Naive thymus-derived CD8-positive, alpha-beta T cell (primary cell): ENCODE data around the gene YOD1. TPM values are rescaled to one million over a fixed set of nuclear protein-coding genes. Genes with fewer than 3 reads are reported as not detected.

Experiments used
- ATAC-seq, 2 donors: fragments of 150-1000 bp; cut with Tn5 transposase in 1 of 2; sonication (Bioruptor Pico), chemical (Tn5 transposase) in 1 of 2; 1 replicate in 1 of 2; 2 replicates in 1 of 2; pipeline ENCODE4 v1.10.0; 2021; ENCODE audit warnings: mild to moderate bottlenecking in 2 of 2, moderate library complexity in 2 of 2
- POLR2A ChIA-PET: fragments of 350-600 bp; sonication (Branson Sonifier 250); formaldehyde crosslinking; loops from one replicate; lab custom pipeline; 2021; ENCODE audit warnings: antibody characterized with exemption; lab: Charles Lee
- DNase-seq, 10 donors: peaks; one replicate each; pipeline versions ENCODE4 v3.0.0 to v3.0.0-alpha.2; 2020 to 2022
- H3K27ac Mint-ChIP-seq, 10 donors: one replicate each; pipeline ENCODE4 v1.8.0; 2020 to 2022; ENCODE audit warnings: mild to moderate bottlenecking in 10 of 10, mixed read lengths in 10 of 10, moderate library complexity in 4 of 10, inconsistent platforms in 1 of 10
- H3K27me3 Mint-ChIP-seq, 5 donors: one replicate each; pipeline ENCODE4 v1.8.0; 2021 to 2022; ENCODE audit warnings: mixed read lengths in 5 of 5
- H3K36me3 Mint-ChIP-seq, 3 donors: one replicate each; pipeline ENCODE4 v1.8.0; 2020 to 2022; ENCODE audit warnings: mixed read lengths in 3 of 3, mild to moderate bottlenecking in 2 of 3, inconsistent platforms in 1 of 3
- H3K4me1 Mint-ChIP-seq, 4 donors: one replicate each; pipeline ENCODE4 v1.8.0; 2021 to 2022; ENCODE audit warnings: mixed read lengths in 4 of 4
- H3K4me3 Mint-ChIP-seq, 10 donors: one replicate each; pipeline ENCODE4 v1.8.0; 2020 to 2022; ENCODE audit warnings: mild to moderate bottlenecking in 10 of 10, mixed read lengths in 10 of 10, moderate library complexity in 6 of 10, inconsistent platforms in 1 of 10
- H3K9me3 Mint-ChIP-seq, 9 donors: one replicate each; pipeline ENCODE4 v1.8.0; 2020 to 2022; ENCODE audit warnings: mixed read lengths in 9 of 9, mild to moderate bottlenecking in 3 of 9, inconsistent platforms in 1 of 9, moderate library complexity in 1 of 9
- polyA plus RNA-seq, 3 donors: library from polyadenylated mRNA; unstranded; fragments of 300-500 nt; fragmentation: Illumina TruSeq; gene quantifications; one replicate each; pipeline ENCODE4 v1.2.3, GENCODE V29; 2021
- total RNA-seq, 8 experiments: library from RNA in 2 of 8; stranded (reverse) in 2 of 8; gene quantifications; one replicate each; pipeline ENCODE4 v1.2.3 and lab custom pipeline; 2021 to 2026

Gene YOD1
- total RNA-seq (10 to 100 TPM; 11.5 to 12.0 TPM), polyA plus RNA-seq (1 to 10 TPM in 1 of 3 donors, under 1 TPM in 2; 0.70 to 1.3 (median 0.90) TPM), total RNA-seq (lab: John Stamatoyannopoulos, UW) (32.6 to 46.2 (median 36.0) reads per million in 6 experiments)

DNA sequence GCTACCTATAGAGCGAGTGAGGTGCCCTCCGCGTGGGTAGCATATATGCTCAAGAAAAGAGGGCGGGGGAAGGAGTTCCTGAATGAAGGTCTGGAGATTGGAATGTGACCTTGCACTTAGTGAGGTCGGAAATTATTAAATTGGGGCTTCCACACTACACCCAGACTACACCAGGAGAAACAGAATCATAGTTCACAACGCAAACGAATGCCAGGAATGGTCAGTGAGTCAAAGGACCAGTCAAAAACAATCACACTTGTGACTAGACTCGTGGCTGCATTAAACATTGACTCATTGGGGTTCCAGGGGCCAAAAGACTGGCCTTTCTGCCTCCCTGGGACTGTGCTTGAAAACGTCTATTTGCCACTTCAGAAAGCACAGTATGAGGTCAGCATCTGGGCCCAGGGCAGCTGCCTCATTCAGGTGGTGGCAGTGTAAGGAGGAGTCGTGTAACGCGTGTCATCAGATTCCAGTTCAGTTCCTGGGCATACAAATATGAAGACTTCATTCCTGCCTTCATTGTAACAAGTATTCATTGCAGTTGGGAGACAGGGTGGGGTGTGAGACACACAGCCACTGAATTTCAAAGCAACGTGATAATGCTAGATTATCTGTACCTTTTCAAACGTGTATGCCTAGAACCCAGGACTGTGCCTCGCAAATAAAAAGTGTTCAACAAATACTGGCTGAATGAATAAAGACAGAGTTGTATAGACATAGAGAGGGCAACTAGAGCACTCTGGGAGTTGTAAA lies at the start of gene YOD1:
YOD1 (minus strand) TSS at position 18 of the 753 bp plus-strand sequence. CDS start 178 bp downstream, outside the sequence.
- ATAC-seq (no peak), DNase-seq (no peak)
- peaks cover 20 to 76% (median 59%) of the 10 kb centered on the region in 4 donors for H3K4me1 Mint-ChIP-seq
- peaks cover 0 to 33% (median 8%) of the 10 kb centered on the region in 3 donors for H3K36me3 Mint-ChIP-seq
- peak within 1 kb of the TSS; percentile 86 to 99 (median 98) for H3K27ac Mint-ChIP-seq
- H3K27me3 Mint-ChIP-seq: no peaks in the 10 kb centered on the region
- H3K9me3 Mint-ChIP-seq: no peaks in the 10 kb centered on the region
- POLR2A ChIA-PET: interaction anchor here (1.9 kb wide), 1 partner anchor 19 kb away, joined by 5 read pairs; no protein-coding TSS in a partner anchor
- H3K4me3 Mint-ChIP-seq: peak within 1 kb of the TSS; percentile 91 to 100 (median 98)

DNA sequence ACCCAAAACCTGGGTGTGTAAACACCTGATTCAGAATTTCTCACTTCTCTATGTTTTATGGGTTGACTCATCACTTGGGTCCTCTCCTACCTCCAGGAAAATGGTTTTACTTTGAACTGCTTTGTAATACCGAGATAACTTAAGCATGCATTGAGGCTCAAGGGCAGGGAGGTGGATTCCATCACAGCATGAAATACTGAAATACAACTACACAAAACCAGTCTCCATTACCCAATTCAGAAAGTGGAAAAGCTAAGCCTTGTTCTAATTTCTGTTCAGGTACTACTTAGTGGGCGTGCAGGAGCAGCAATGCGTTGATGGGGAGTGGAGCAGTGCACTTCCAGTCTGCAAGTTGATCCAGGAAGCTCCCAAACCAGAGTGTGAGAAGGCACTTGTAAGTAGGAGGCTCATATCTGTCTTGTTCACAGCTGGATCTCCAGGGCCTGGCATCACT lies 46.9 kb upstream of the YOD1 start:
- Mint-ChIP-seq H3K36me3 (peaks cover 0 to 3% (median 0%) of the 10 kb centered on the region in 3 donors), H3K4me3 (no peak overlapping the region), H3K27me3 (peaks cover 0 to 13% (median 6%) of the 10 kb centered on the region in 5 donors), H3K4me1 (no peaks in the 10 kb centered on the region), H3K27ac (no peak overlapping the region), H3K9me3 (no peaks in the 10 kb centered on the region)
- POLR2A ChIA-PET: no interaction called here
- DNase-seq: no peak
- no peak for ATAC-seq

DNA sequence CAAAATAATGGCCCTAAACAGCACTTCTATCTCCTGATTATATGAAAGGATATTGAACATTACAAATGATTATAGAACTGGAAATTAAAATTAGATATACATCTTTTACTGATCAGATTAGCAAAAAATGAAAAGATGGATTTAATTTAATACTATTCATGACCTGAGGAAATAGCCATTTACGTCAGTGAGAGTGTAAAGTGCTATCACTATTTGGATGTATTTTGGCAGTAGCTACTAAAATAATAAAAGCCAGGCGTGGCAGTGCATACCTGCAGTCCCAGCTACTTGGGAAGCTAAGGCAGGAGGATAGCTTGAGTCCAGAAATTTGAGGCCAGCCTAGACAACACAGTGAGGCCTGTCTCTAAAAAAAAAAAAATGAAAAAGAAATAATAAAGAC lies 42.9 kb upstream of the YOD1 start:
- H3K4me1 Mint-ChIP-seq: peaks cover 3 to 10% (median 8%) of the 10 kb centered on the region in 4 donors
- POLR2A ChIA-PET: interaction anchor here (0.6 kb wide), 1 partner anchor 309 kb away, joined by 3 read pairs; no protein-coding TSS in a partner anchor
- DNase-seq: no peak
- no peak overlapping the region for H3K27ac Mint-ChIP-seq
- no peaks in the 10 kb centered on the region for H3K9me3 Mint-ChIP-seq
- H3K4me3 Mint-ChIP-seq: no peak overlapping the region
- no peaks in the 10 kb centered on the region for H3K27me3 Mint-ChIP-seq
- H3K36me3 Mint-ChIP-seq: peaks cover 0 to 3% (median 0%) of the 10 kb centered on the region in 3 donors
- ATAC-seq: no peak

DNA sequence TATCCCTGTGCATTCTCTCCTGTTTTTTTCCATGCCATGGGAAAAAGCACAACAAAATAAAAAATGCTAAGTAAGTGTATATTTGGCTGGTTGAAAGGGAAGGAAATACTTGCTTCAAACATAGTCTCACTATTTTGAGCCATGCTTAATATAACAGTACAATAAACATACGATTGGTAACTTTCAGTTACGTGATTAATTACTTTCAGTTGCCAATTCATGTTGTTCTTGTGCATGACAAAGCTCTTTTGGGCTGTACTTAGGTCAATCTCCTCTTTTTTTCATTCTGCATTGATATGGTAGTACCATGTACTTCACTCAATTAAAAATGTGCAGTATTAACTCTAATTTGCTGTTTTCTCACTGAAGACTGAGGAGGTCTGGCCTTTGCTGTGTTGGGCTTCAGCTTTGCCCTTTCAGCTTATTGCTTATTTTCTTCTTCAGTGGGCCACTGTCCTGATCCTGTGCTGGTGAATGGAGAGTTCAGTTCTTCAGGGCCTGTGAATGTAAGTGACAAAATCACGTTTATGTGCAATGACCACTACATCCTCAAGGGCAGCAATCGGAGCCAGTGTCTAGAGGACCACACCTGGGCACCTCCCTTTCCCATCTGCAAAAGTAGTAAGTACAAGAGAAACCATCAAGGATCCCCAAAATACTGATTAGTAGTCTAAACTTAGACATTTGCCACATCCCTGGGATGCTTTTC lies 40.3 kb upstream of the YOD1 start:
- POLR2A ChIA-PET: no interaction called here
- no peak for ATAC-seq
- no peaks in the 10 kb centered on the region for H3K9me3 Mint-ChIP-seq

DNA sequence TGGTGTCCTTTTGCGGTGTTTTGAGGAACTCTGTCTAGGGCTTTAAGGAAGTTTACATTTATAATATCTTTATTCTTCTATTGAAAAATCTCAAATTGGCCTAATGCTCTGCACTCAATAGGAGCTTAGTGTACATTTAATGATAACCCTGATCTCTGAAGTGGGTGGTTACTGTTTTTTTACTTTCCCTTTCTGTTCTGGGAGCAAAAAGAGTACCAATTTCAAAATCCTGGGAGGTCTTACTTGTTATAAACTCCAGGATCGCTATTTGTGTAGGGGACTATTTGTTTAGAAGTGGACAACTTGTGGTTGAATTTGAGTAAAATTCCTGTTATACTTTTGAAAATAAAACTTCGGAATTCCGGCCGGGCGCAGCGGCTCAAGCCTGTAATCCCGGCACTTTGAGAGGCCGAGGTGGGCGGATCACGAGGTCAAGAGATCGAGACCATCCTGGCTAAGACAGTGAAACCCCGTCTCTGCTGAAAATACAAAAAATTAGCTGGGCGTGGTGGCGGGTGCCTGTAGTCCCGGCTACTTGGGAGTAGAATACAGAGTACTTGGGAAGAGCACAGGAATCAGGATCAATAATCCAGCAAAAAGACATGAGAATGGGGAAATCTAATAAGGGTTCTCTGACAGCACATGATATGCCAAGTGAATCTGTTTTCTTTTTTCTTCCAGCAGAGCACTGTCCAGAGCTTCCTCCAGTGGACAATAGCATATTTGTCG lies 38.8 kb upstream of the YOD1 start:
- ATAC-seq: peak in 1 of 2 donors; percentile 41
- no peaks in the 10 kb centered on the region for H3K9me3 Mint-ChIP-seq
- H3K36me3 Mint-ChIP-seq: no peaks in the 10 kb centered on the region
- H3K27ac Mint-ChIP-seq: peak overlapping the region; percentile 20 to 93 (median 82)
- H3K4me1 Mint-ChIP-seq: peaks cover 11 to 30% (median 21%) of the 10 kb centered on the region in 4 donors
- DNase-seq: no peak
- peak overlapping the region; percentile 62 to 88 (median 83) for H3K4me3 Mint-ChIP-seq
- peaks cover 0 to 4% (median 0%) of the 10 kb centered on the region in 5 donors for H3K27me3 Mint-ChIP-seq
- POLR2A ChIA-PET: interaction anchor here (1.0 to 3.2 kb wide), 2 partner anchors 11 to 232 kb away, joined by 3 to 10 read pairs; partner anchors contain the start of gene CD55

More for the DNA sequence above, 40.3 kb upstream of the YOD1 start:
- H3K36me3 Mint-ChIP-seq: no peaks in the 10 kb centered on the region
- peaks cover 5 to 18% (median 15%) of the 10 kb centered on the region in 4 donors for H3K4me1 Mint-ChIP-seq
- H3K4me3 Mint-ChIP-seq: no peak overlapping the region
- H3K27me3 Mint-ChIP-seq: peaks cover 0 to under 1% (median 0%) of the 10 kb centered on the region in 5 donors
- no peak for DNase-seq
- H3K27ac Mint-ChIP-seq: peak overlapping the region in 1 of 10 donors; percentile 24

DNA sequence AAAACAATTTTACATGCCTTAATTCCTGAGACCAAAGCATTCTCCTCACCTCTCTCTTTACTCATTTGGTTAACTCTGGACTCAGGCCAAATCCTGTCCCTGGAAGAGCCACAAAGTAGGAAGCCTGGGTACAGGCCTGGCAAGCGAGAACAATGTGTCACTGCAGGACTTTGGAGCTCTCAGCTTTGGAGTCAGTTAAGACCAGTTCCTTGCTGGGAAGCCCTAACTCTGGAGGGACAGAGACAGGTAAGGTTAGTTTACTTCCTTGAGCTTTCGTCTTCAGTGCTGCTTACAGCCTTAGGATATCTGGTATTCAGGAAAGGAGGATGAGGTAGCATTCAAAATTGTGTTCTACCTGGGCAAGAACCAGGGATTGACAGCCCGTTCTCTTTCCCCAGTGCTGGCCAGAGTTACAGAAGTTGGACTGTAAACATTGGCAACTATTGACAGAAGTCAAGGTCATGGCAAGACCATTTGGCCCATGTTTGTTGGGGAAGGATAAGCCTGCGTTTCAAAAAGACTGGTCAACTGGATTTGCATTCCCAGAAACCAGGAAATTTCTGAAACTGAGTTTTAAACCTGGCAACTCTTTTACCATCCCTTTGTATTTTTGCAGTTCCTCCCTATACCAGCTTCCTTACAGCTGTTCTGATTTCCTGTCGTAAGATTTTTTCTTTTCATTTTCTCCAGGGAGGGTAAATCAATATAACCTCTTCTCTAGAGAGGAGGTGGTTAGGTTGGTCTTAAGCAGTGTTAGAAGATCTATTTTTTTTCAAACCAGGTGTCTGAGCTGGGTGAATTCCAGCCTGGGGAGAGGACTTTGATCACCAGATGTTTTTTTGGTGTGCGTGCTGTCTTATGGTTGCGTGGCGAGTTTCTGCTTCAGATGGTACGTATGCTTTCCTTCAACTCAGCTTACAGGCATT lies 38.0 kb upstream of the YOD1 start, which contains the start of gene C4BPB:
C4BPB (plus strand) TSS at position 160 of the 926 bp plus-strand sequence; CDS start at position 832, 672 bp downstream.
- ATAC-seq: peak; percentile 79 to 93
- Mint-ChIP-seq H3K4me3 (peak within 1 kb of the TSS; percentile 62 to 88 (median 83)), H3K27ac (peak within 1 kb of the TSS; percentile 20 to 93 (median 82)), H3K9me3 (no peaks in the 10 kb centered on the region), H3K27me3 (peaks cover 0 to 4% (median 3%) of the 10 kb centered on the region in 5 donors), H3K36me3 (no peaks in the 10 kb centered on the region), H3K4me1 (peaks cover 11 to 35% (median 25%) of the 10 kb centered on the region in 4 donors)
- DNase-seq: peak in 7 of 10 donors; percentile 22 to 66 (median 37)
- POLR2A ChIA-PET: interaction anchor here (1.0 to 3.2 kb wide), 2 partner anchors 12 to 233 kb away, joined by 3 to 10 read pairs; partner anchors contain the start of gene CD55

DNA sequence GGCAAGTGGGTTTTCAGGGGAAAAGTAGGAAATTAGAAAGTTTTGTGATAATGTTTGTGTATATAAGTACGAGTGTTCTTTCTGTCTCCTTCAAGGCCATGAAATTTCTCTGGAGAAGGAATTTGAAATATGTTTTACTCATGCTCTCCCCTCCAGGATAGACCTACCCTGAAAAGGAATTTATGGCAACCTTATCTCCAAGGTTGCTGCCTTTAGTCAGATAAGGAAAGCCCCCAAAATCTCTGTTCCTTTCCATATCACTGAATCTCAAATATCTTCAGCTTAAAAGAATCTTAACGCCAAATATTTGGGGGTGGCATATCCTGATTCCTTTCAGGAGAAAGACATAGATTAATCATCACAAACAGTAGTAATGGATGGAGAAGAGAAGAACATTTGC lies 37.2 kb upstream of the YOD1 start:
- peak overlapping the region in 2 of 10 donors; percentile 6 to 81 for H3K4me3 Mint-ChIP-seq
- no peaks in the 10 kb centered on the region for H3K36me3 Mint-ChIP-seq
- peaks cover 0 to 8% (median 5%) of the 10 kb centered on the region in 5 donors for H3K27me3 Mint-ChIP-seq
- DNase-seq: no peak
- no peak for ATAC-seq
- peaks cover 11 to 35% (median 25%) of the 10 kb centered on the region in 4 donors for H3K4me1 Mint-ChIP-seq
- peak overlapping the region in 5 of 10 donors; percentile 13 to 90 (median 82) for H3K27ac Mint-ChIP-seq
- no peaks in the 10 kb centered on the region for H3K9me3 Mint-ChIP-seq
- POLR2A ChIA-PET: interaction anchor here (3.2 kb wide), 1 partner anchor 234 kb away, joined by 10 read pairs; the partner anchor contains the start of gene CD55

DNA sequence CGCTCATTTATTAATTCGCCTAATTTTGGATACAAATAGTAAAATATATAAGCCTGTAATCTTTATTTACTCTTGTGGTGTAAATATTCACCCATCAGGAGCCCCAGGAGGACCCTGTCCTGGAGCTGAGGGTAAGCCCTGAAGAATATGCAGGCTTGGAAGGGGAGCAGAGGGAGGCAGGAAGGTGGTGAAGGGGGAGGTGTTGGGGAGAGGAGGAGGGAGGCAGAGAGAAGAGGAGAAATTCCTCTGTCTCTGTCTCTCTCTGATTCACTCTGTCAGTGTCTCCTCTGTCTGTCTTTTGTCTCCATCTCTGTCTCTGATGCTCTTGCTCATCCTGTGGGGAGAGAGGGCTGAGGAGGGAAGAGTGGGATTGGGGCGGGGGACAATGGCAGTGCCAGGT lies 34.9 kb upstream of the YOD1 start:
- DNase-seq (no peak), ATAC-seq (no peak)
- Mint-ChIP-seq H3K4me3 (no peak overlapping the region), H3K27ac (peak overlapping the region in 1 of 10 donors; percentile 22), H3K36me3 (no peaks in the 10 kb centered on the region), H3K9me3 (no peaks in the 10 kb centered on the region), H3K27me3 (peaks cover 0 to 10% (median 5%) of the 10 kb centered on the region in 5 donors), H3K4me1 (peaks cover 11 to 35% (median 25%) of the 10 kb centered on the region in 4 donors)
- POLR2A ChIA-PET: no interaction called here

DNA sequence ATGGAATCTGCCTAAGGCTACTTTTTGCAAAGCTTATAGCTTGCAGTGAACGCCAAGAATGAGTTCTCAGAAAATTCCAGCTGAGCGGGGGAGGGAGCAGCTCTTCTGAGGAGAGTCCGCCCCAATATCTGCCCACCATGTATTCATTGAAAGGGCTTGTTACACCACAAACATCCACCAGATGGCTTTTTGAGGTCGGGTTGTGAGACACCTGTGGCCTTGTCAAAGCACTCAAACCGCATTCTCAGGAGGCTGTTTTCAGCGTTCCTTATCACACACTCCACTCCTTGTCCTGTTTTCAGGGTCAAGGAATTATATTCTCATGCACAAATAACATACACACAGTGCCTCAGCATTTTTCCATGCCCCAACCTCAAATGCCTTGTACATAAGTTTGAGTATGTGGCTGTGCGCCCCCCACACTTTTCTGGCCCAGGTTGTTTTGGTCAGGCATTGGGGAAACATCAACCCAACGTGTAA lies 33.7 kb upstream of the YOD1 start:
- POLR2A ChIA-PET: interaction anchor here (1.3 kb wide), 1 partner anchor 320 kb away, joined by 7 read pairs; no protein-coding TSS in a partner anchor
- H3K27ac Mint-ChIP-seq: peak overlapping the region in 5 of 10 donors; percentile 14 to 75 (median 52)

DNA sequence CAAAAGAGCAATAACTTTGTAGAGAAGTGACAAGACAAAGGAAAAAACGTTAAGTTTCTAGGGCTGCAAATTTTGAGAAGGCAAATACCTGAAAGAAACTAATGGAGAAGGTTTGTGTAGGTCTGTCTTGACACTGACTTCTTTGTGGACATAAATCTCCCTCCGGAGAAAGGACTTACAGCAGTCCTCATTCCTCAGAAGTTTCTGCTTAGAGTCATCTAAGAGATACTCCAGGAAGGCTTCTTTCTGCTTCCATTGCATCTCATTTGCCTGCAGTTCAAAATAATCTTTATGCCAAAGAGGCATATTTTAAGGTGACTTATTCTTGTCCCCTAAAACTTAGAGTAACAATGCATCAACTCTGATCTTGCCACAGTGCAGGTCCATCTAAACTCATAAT lies 33.2 kb upstream of the YOD1 start:
- Mint-ChIP-seq H3K9me3 (no peaks in the 10 kb centered on the region), H3K4me3 (no peak overlapping the region), H3K27me3 (peaks cover 0 to 10% (median 5%) of the 10 kb centered on the region in 5 donors), H3K27ac (no peak overlapping the region), H3K36me3 (no peaks in the 10 kb centered on the region), H3K4me1 (peaks cover 10 to 29% (median 20%) of the 10 kb centered on the region in 4 donors)
- ATAC-seq (no peak), DNase-seq (no peak)
- POLR2A ChIA-PET: interaction anchor here (1.3 kb wide), 1 partner anchor 321 kb away, joined by 7 read pairs; no protein-coding TSS in a partner anchor

More for the DNA sequence above, 33.7 kb upstream of the YOD1 start:
- Mint-ChIP-seq H3K27me3 (peaks cover 0 to 10% (median 5%) of the 10 kb centered on the region in 5 donors), H3K4me3 (no peak overlapping the region), H3K36me3 (no peaks in the 10 kb centered on the region), H3K4me1 (peaks cover 11 to 34% (median 25%) of the 10 kb centered on the region in 4 donors), H3K9me3 (no peaks in the 10 kb centered on the region)
- DNase-seq (peak; percentile 18 to 76 (median 58)), ATAC-seq (peak; percentile 53 to 83)
